Transverse colon (tissue), 4 donors: Measurements from ENCODE around the gene TRIM44. TPM values are rescaled to one million over a fixed set of nuclear protein-coding genes. Genes with fewer than 3 reads are reported as not detected.
A peak's percentile ranks its signal among the peaks of the same experiment; 100 is the strongest.

Source experiments
- DNase-seq: peaks from one replicate; pipeline ENCODE4 v3.0.0-alpha.2; 2019
- H3K27ac ChIP-seq, 4 donors: fragments of 200-600 bp; sonication (generic); 2 replicates each; pipeline ENCODE4 v1.5.1; 2016 to 2018; ENCODE audit warnings: inconsistent platforms in 4 of 4
- H3K27me3 ChIP-seq: fragments of 200-600 bp; sonication (generic); 2 replicates; pipeline ENCODE4 v1.5.1; 2017; ENCODE audit warnings: inconsistent platforms
- H3K36me3 ChIP-seq, 4 donors: fragments of 200-600 bp; sonication (generic); 2 replicates each; pipeline ENCODE4 v1.5.1; 2017 to 2019; ENCODE audit warnings: inconsistent platforms in 4 of 4
- H3K4me1 ChIP-seq, 4 donors: fragments of 200-600 bp; sonication (generic); 2 replicates each; pipeline ENCODE4 v1.5.1; 2017 to 2020; ENCODE audit warnings: inconsistent platforms in 4 of 4
- H3K4me3 ChIP-seq, 4 donors: fragments of 200-600 bp; sonication (generic); 1 replicate in 1 of 4; 2 replicates in 3 of 4; pipeline versions ENCODE4 v1.5.1 to v1.6.1; 2017 to 2019; ENCODE audit warnings: inconsistent platforms in 4 of 4
- H3K9me3 ChIP-seq, 2 donors: fragments of 200-600 bp; sonication (generic); 2 replicates each; pipeline ENCODE4 v1.5.1; 2017 to 2019; ENCODE audit warnings: inconsistent platforms in 2 of 2
- CTCF ChIP-seq, 5 experiments: fragments of 200-600 bp in 3 of 5; fragments of 450-650 bp in 2 of 5; sonication (generic) in 3 of 5; IDR thresholded peaks; 1 replicate in 2 of 5; 2 replicates in 3 of 5; pipeline ENCODE4 v1.5.1; 2016 to 2017; ENCODE audit warnings: antibody characterized with exemption in 5 of 5, inconsistent platforms in 3 of 5, mild to moderate bottlenecking in 2 of 5, moderate library complexity in 1 of 5
- EP300 ChIP-seq: sonication (generic); formaldehyde crosslinking; IDR thresholded peaks from one replicate; pipeline ENCODE4 v1.6.1; 2017; ENCODE audit warnings: antibody characterized with exemption, low read depth
- POLR2A ChIP-seq: fragments of 450-650 bp; IDR thresholded peaks from one replicate; pipeline ENCODE4 v1.6.1; 2016; ENCODE audit warnings: antibody characterized with exemption, mild to moderate bottlenecking, moderate library complexity
- POLR2AphosphoS5 ChIP-seq, 3 donors: sonication (generic); formaldehyde crosslinking; IDR thresholded peaks; one replicate each; pipeline ENCODE4 v1.6.1; 2016; ENCODE audit warnings: antibody characterized with exemption in 3 of 3
- WGBS, 2 donors: methylation state at CpG; one replicate each; pipeline ENCODE4 v1.1.5; 2018; ENCODE audit warnings: low coverage in 1 of 2; 5-methylcytosine and 5-hydroxymethylcytosine counted together
- in situ Hi-C, 4 donors: fragments of 200-750 bp; cut with MboI; loops; one replicate each; pipeline versions ENCODE4 v1.15.0 to v1.15.1; 2017; ENCODE audit warnings: low sequenced_read_pairs in 3 of 4, low pct_ligation_motif_present in 1 of 4, low pct_unique_long_range_greater_than_20kb in 1 of 4
- intact Hi-C: fragments of 100-400 bp; cut with DNase I; formaldehyde crosslinking; loops from one replicate; pipeline ENCODE4 v1.15.1; 2023; ENCODE audit warnings: low total_unique reads
- total RNA-seq, 4 donors: library from RNA; depleted of rRNA; stranded (reverse); fragments of >200 nt; gene quantifications; one replicate each; pipeline ENCODE4 v1.1.0, GENCODE V29; 2016

TRIM44 gene
- total RNA-seq, 4 donors from 2014 or later: 17.9 to 93.9 (median 37.5) TPM

- TF ChIP-seq CTCF (IDR thresholded peaks at IDR 0.05): no peak
- TF ChIP-seq POLR2A: no peak
- no peak for TF ChIP-seq EP300
- TF ChIP-seq POLR2AphosphoS5 (IDR thresholded peaks at IDR 0.05): no peak
- in situ Hi-C loops: no loop called here
- Histone ChIP-seq H3K9me3 (peaks cover 0 to 8% of the 10 kb centered on the region in 2 donors), H3K27me3 (no peaks in the 10 kb centered on the region), H3K27ac (no peak overlapping the region), H3K4me1 (no peaks in the 10 kb centered on the region), H3K4me3 (no peak overlapping the region), H3K36me3 (peaks cover 0 to 17% (median 8%) of the 10 kb centered on the region in 4 donors)
- WGBS, 2 donors: 63 to 84% methylated on average over 1 to 2 of the region's 2 CpGs
- DNase-seq: no peak
- intact Hi-C loops: no loop called here
These were observed 72.3 kb downstream of the TRIM44 start for GRCh38 chr11:35734669-35735410.

GRCh38 chr11:35735411-35735810, 72.8 kb downstream of the TRIM44 start:
- TF ChIP-seq POLR2A (no peak), CTCF (IDR thresholded peaks at IDR 0.05) (no peak), POLR2AphosphoS5 (IDR thresholded peaks at IDR 0.05) (no peak), EP300 (no peak)
- Histone ChIP-seq H3K4me3 (no peak overlapping the region), H3K27me3 (no peaks in the 10 kb centered on the region), H3K36me3 (peaks cover 0 to 17% (median 6%) of the 10 kb centered on the region in 4 donors), H3K4me1 (no peaks in the 10 kb centered on the region), H3K9me3 (peaks cover 0 to 2% of the 10 kb centered on the region in 2 donors), H3K27ac (no peak overlapping the region)
- DNase-seq: no peak
- 71 to 84% methylated on average over 2 of the region's 2 CpGs for WGBS, 2 donors
- intact Hi-C loops: no loop called here
- in situ Hi-C loops: no loop called here

GRCh38 chr11:35735903-35736302, 73.3 kb downstream of the TRIM44 start:
- no peak for TF ChIP-seq CTCF (IDR thresholded peaks at IDR 0.05)
- TF ChIP-seq POLR2AphosphoS5 (IDR thresholded peaks at IDR 0.05): peak in 1 of 3 donors; percentile 12
- TF ChIP-seq EP300: no peak
- no peak for TF ChIP-seq POLR2A

GRCh38 chr11:35736952-35737351, 74.4 kb downstream of the TRIM44 start:
- peaks cover 0 to 11% (median 5%) of the 10 kb centered on the region in 4 donors for H3K36me3 ChIP-seq
- no peaks in the 10 kb centered on the region for H3K4me1 ChIP-seq
- in situ Hi-C loops (no loop called here), intact Hi-C loops (no loop called here)
- no peak overlapping the region for H3K4me3 ChIP-seq
- no peak for TF ChIP-seq EP300
- DNase-seq: no peak
- H3K27me3 ChIP-seq: no peaks in the 10 kb centered on the region
- WGBS, 2 donors: 94 to 100% methylated on average over 2 of the region's 2 CpGs
- H3K27ac ChIP-seq: no peak overlapping the region
- no peaks in the 10 kb centered on the region for H3K9me3 ChIP-seq

More at GRCh38 chr11:35735903-35736302, 73.3 kb downstream of the TRIM44 start:
- Histone ChIP-seq H3K27ac (no peak overlapping the region), H3K27me3 (no peaks in the 10 kb centered on the region), H3K4me3 (no peak overlapping the region), H3K9me3 (no peaks in the 10 kb centered on the region), H3K36me3 (peaks cover 0 to 15% (median 6%) of the 10 kb centered on the region in 4 donors), H3K4me1 (no peaks in the 10 kb centered on the region)
- intact Hi-C loops (no loop called here), in situ Hi-C loops (no loop called here)
- no peak for DNase-seq
